H1 (cell line): ENCODE measurements around the gene ARHGEF19. TPM values are rescaled to one million over a fixed set of nuclear protein-coding genes. Genes with fewer than 3 reads are reported as not detected.

Experiments
- CTCF ChIA-PET: fragments of 300-600 bp; sonication (Branson Sonifier 250); formaldehyde crosslinking; loops from one replicate; lab custom pipeline; 2021; ENCODE audit not compliant: partially characterized antibody; lab: Charles Lee
- POLR2A ChIA-PET: fragments of 300-600 bp; sonication (Branson Sonifier 250); formaldehyde crosslinking; loops from one replicate; lab custom pipeline; 2021; ENCODE audit warnings: inconsistent platforms; ENCODE audit not compliant: partially characterized antibody; lab: Charles Lee
- DNase-seq, 2 experiments: peaks; one replicate each; pipeline versions ENCODE4 v3.0.0 to v3.0.0-alpha.2; 2010 to 2022; ENCODE audit warnings: low spot score in 2 of 2, low read depth in 1 of 2, mixed read lengths in 1 of 2
- FAIRE-seq: peaks from 2 replicates; lab custom pipeline; 2011; peaks lifted over from hg19 to GRCh38; lab: Jason Lieb, UNC
- H2AFZ ChIP-seq: 2 replicates; pipeline ENCODE4 v1.8.1; 2012; ENCODE audit warnings: low read length, inconsistent platforms
- H2AK5ac ChIP-seq: 2 replicates; pipeline ENCODE4 v1.6.1; 2013; ENCODE audit warnings: low read depth, low read length
- H2BK120ac ChIP-seq: replicated peaks from 2 replicates; pipeline ENCODE3; 2013; ENCODE audit warnings: low read depth, low read length, inconsistent platforms
- H2BK12ac ChIP-seq: 2 replicates; pipeline ENCODE4 v1.6.1; 2013; ENCODE audit warnings: low read depth, low read length
- H2BK15ac ChIP-seq: 2 replicates; pipeline ENCODE4 v1.6.1; 2013; ENCODE audit warnings: low read length
- H2BK20ac ChIP-seq: 2 replicates; pipeline ENCODE4 v1.6.1; 2013; ENCODE audit warnings: low read length
- H2BK5ac ChIP-seq: 2 replicates; pipeline ENCODE4 v1.6.1; 2013; ENCODE audit warnings: low read depth, low read length
- H3K14ac ChIP-seq: 2 replicates; pipeline ENCODE4 v1.6.1; 2013; ENCODE audit warnings: inconsistent platforms; ENCODE audit not compliant: insufficient read length
- H3K18ac ChIP-seq: 2 replicates; pipeline ENCODE4 v1.6.1; 2013; ENCODE audit warnings: low read length; ENCODE audit errors: extremely low read depth
- H3K23ac ChIP-seq: 2 replicates; pipeline ENCODE4 v1.6.1; 2013; ENCODE audit warnings: inconsistent platforms; ENCODE audit not compliant: insufficient read length
- H3K23me2 ChIP-seq: 2 replicates; pipeline ENCODE4 v1.6.1; 2013; ENCODE audit warnings: low read depth, low read length
- H3K27ac ChIP-seq: 2 replicates; pipeline ENCODE4 v1.6.1; 2011; ENCODE audit warnings: low read depth, low read length, inconsistent platforms
- H3K27me3 ChIP-seq, 4 experiments: replicated peaks in 1 of 4; 1 replicate in 1 of 4; 2 replicates in 3 of 4; pipeline versions ENCODE4 v1.6.1 to v1.8.1; 2011 to 2013; ENCODE audit warnings: low read length in 3 of 4, mild to moderate bottlenecking in 3 of 4, inconsistent platforms in 2 of 4, mixed read lengths in 2 of 4, moderate library complexity in 1 of 4; ENCODE audit not compliant: control insufficient read depth in 3 of 4, insufficient read depth in 3 of 4; ENCODE audit errors: extremely low read depth in 1 of 4
- H3K36me3 ChIP-seq, 4 experiments: 2 replicates each; pipeline versions ENCODE4 v1.6.1 to v1.8.1; 2011 to 2013; ENCODE audit warnings: mild to moderate bottlenecking in 4 of 4, low read length in 3 of 4, moderate library complexity in 2 of 4, control low read depth in 1 of 4, inconsistent platforms in 1 of 4; ENCODE audit not compliant: insufficient read depth in 4 of 4, control insufficient read depth in 2 of 4
- H3K4ac ChIP-seq: replicated peaks from 2 replicates; pipeline ENCODE3; 2013; ENCODE audit warnings: low read length, low read depth, mixed read lengths, inconsistent platforms; ENCODE audit not compliant: insufficient read length
- H3K4me1 ChIP-seq, 4 experiments: replicated peaks in 1 of 4; 1 replicate in 1 of 4; 2 replicates in 3 of 4; pipeline versions ENCODE4 v1.6.1 to v1.8.1; 2011 to 2013; ENCODE audit warnings: low read length in 3 of 4, inconsistent platforms in 2 of 4, mixed read lengths in 1 of 4; ENCODE audit not compliant: insufficient read depth in 4 of 4, control insufficient read depth in 3 of 4
- H3K4me2 ChIP-seq, 2 experiments: 2 replicates each; pipeline versions ENCODE4 v1.6.1 to v1.8.1; 2011 to 2013; ENCODE audit warnings: low read depth in 2 of 2, low read length in 2 of 2, control low read depth in 1 of 2, inconsistent platforms in 1 of 2, mild to moderate bottlenecking in 1 of 2; ENCODE audit not compliant: insufficient read depth in 1 of 2
- H3K4me3 ChIP-seq, 4 experiments: fragments of 200-600, 300-600 bp in 1 of 4; sonication (generic), shearing (Covaris generic), sonication (Bioruptor Twin) in 1 of 4; 2 replicates each; pipeline versions ENCODE4 v1.5.1 to v1.8.1; 2011 to 2016; ENCODE audit warnings: low read length in 4 of 4, low read depth in 3 of 4, control low read depth in 2 of 4, inconsistent platforms in 2 of 4, mild to moderate bottlenecking in 2 of 4, mixed read lengths in 1 of 4, moderate library complexity in 1 of 4; ENCODE audit not compliant: insufficient read depth in 2 of 4; ENCODE audit errors: extremely low read depth in 1 of 4
- H3K56ac ChIP-seq: replicated peaks from 2 replicates; pipeline ENCODE3; 2013; ENCODE audit warnings: low read depth, mild to moderate bottlenecking, mixed read lengths, low read length, inconsistent platforms; ENCODE audit not compliant: insufficient read length
- H3K79me1 ChIP-seq: 2 replicates; pipeline ENCODE4 v1.6.1; 2013; ENCODE audit warnings: low read depth, low read length, control low read depth
- H3K79me2 ChIP-seq, 2 experiments: 2 replicates each; pipeline versions ENCODE4 v1.6.1 to v1.8.1; 2012 to 2013; ENCODE audit warnings: low read length in 2 of 2, mild to moderate bottlenecking in 2 of 2, inconsistent platforms in 1 of 2; ENCODE audit not compliant: insufficient read depth in 2 of 2, control insufficient read depth in 1 of 2
- H3K9ac ChIP-seq, 4 experiments: replicated peaks in 1 of 4; 1 replicate in 1 of 4; 2 replicates in 3 of 4; pipeline versions ENCODE4 v1.6.1 to v1.8.1; 2011 to 2013; ENCODE audit warnings: low read depth in 3 of 4, low read length in 3 of 4, control low read depth in 2 of 4, mild to moderate bottlenecking in 2 of 4, moderate library complexity in 2 of 4, inconsistent platforms in 1 of 4; ENCODE audit errors: extremely low read depth in 1 of 4
- H3K9me3 ChIP-seq, 2 experiments: 2 replicates each; pipeline versions ENCODE4 v1.6.1 to v1.8.1; 2012 to 2013; ENCODE audit warnings: mild to moderate bottlenecking in 2 of 2, moderate library complexity in 2 of 2, control low read depth in 1 of 2, inconsistent platforms in 1 of 2, low read depth in 1 of 2, low read length in 1 of 2, mixed read lengths in 1 of 2; ENCODE audit not compliant: insufficient read depth in 2 of 2
- H4K20me1 ChIP-seq, 2 experiments: replicated peaks in 1 of 2; 2 replicates each; pipeline versions ENCODE3 to v1.8.1; 2011 to 2013; ENCODE audit warnings: inconsistent platforms in 2 of 2, low read length in 2 of 2, mild to moderate bottlenecking in 1 of 2; ENCODE audit not compliant: insufficient read depth in 2 of 2, control insufficient read depth in 1 of 2
- H4K5ac ChIP-seq: 2 replicates; pipeline ENCODE4 v1.6.1; 2013; ENCODE audit warnings: low read length, low read depth, mixed read lengths, inconsistent platforms; ENCODE audit not compliant: insufficient read length
- H4K8ac ChIP-seq: 2 replicates; pipeline ENCODE4 v1.8.0; 2013; ENCODE audit warnings: mild to moderate bottlenecking, moderate library complexity, low read length, inconsistent platforms; ENCODE audit not compliant: insufficient read depth; ENCODE audit errors: extremely low read depth
- H4K91ac ChIP-seq: replicated peaks from 2 replicates; pipeline ENCODE3; 2013; ENCODE audit warnings: low read length, mixed read lengths, inconsistent platforms; ENCODE audit not compliant: insufficient read length
- EP300 ChIP-seq, 2 experiments: IDR thresholded peaks; 1 replicate in 1 of 2; 2 replicates in 1 of 2; pipeline ENCODE4 v1.6.1; 2011 to 2012; ENCODE audit warnings: low read depth in 2 of 2, low read length in 2 of 2, mild to moderate bottlenecking in 2 of 2, borderline replicate concordance in 1 of 2, inconsistent platforms in 1 of 2, moderate library complexity in 1 of 2
- PHF8 ChIP-seq: fragments of 200-600 bp; sonication (generic); conservative IDR thresholded peaks from 2 replicates; pipeline ENCODE4 v1.7.1; 2012; ENCODE audit warnings: low read depth, mild to moderate bottlenecking, inconsistent platforms, low read length, moderate library complexity
- POU5F1 ChIP-seq: IDR thresholded peaks from 2 replicates; pipeline ENCODE4 v1.6.1; 2011; ENCODE audit warnings: low read depth, mild to moderate bottlenecking, low read length, moderate library complexity
- TCF12 ChIP-seq: IDR thresholded peaks from 2 replicates; pipeline ENCODE4 v1.6.1; 2011; ENCODE audit warnings: low read depth, mild to moderate bottlenecking, low read length
- WGBS, 2 experiments: shearing (Covaris generic) in 1 of 2; methylation state at CpG; one replicate each; pipeline versions ENCODE4 v1.1.6 to v1.1.7; 2013 to 2015; ENCODE audit warnings: low lambda C conversion rate in 2 of 2, mixed read lengths in 2 of 2, inconsistent platforms in 1 of 2, low coverage in 1 of 2, missing lambda C conversion rate in 1 of 2; ENCODE audit not compliant: insufficient replicate concordance in 2 of 2, insufficient coverage in 1 of 2, insufficient read length in 1 of 2; ENCODE audit errors: extremely low coverage in 1 of 2, missing lambda C conversion rate in 1 of 2; 5-methylcytosine and 5-hydroxymethylcytosine counted together
- polyA plus RNA-seq, 7 experiments: library from polyadenylated mRNA; depleted of rRNA in 3 of 7; stranded (reverse) in 5 of 7; unstranded in 2 of 7; fragments of >200 nt in 5 of 7; fragments of 200-250 nt in 2 of 7; gene quantifications; 1 replicate in 5 of 7; 2 replicates in 1 of 7; 4 replicates in 1 of 7; pipeline versions ENCODE4 v1.2.1 to v1.2.3, GENCODE V29; 2011 to 2013; ENCODE audit warnings: missing spikeins in 2 of 7, mixed read lengths in 2 of 7
- total RNA-seq: library from RNA; stranded (reverse); fragmentation: NEBNext Ultra II Directional; extraction: Animal tissue kit (Norgen Biotek cat#: 25700); gene quantifications from 2 replicates; pipeline ENCODE4 v1.2.1, GENCODE V29; 2021

ARHGEF19 gene
- total and polyA plus RNA-seq, 2 of the 8 experiments (the other 6 are each of a cell fraction or from before 2014, with no cell fraction given): 47.5 to 56.4 TPM

- Histone ChIP-seq H2BK12ac (no peak overlapping the region), H4K8ac (no peak overlapping the region), H3K27me3 (peaks cover 7 to 24% (median 21%) of the 10 kb centered on the region in 4 experiments), H3K4me3 (no peak overlapping the region), H3K4me1 (peaks cover 2 to 18% (median 4%) of the 10 kb centered on the region in 4 experiments; a peak in 6 of 7 replicates), H3K79me2 (no peaks in the 10 kb centered on the region), H3K4ac (no peak overlapping the region), H2AFZ (no peak overlapping the region), H3K9ac (no peak overlapping the region), H2BK20ac (no peak overlapping the region), H3K79me1 (no peaks in the 10 kb centered on the region; the same call in 1 of the 2 replicates), H2BK5ac (no peak overlapping the region), H3K23me2 (peaks cover 9% of the 10 kb centered on the region), H4K5ac (no peak overlapping the region), H3K9me3 (no peaks in the 10 kb centered on the region), H3K14ac (no peak overlapping the region), H2AK5ac (no peak overlapping the region), H3K4me2 (no peak overlapping the region), H3K23ac (no peak overlapping the region), H2BK15ac (no peak overlapping the region), H2BK120ac (no peak overlapping the region), H3K36me3 (no peaks in the 10 kb centered on the region), H4K91ac (no peak overlapping the region), H3K56ac (no peak overlapping the region), H3K27ac (no peak overlapping the region), H3K18ac (no peak overlapping the region), H4K20me1 (peaks cover 3 to 6% of the 10 kb centered on the region in 2 experiments)
- WGBS, 2 experiments: 93% methylated on average over 5 of the region's 5 CpGs; no CpG with 5 or more reads in 1 of the 2 experiments
- FAIRE-seq: no peak
- no peak for DNase-seq
- CTCF ChIA-PET: interaction anchor here (1.0 to 13.8 kb wide), 4 partner anchors 13 to 150 kb away, joined by 3 to 106 read pairs (median 4); no protein-coding TSS in a partner anchor
- POLR2A ChIA-PET: interaction anchor here (0.9 to 2.5 kb wide), 4 partner anchors 10 to 31 kb away, joined by 4 to 8 read pairs (median 6); partner anchors contain the start of gene ARHGEF19
- TF ChIP-seq EP300 (IDR thresholded peaks at IDR 0.05; ENCODE audit: borderline replicate concordance in 1 of 2, low read depth in 2 of 2, low read length in 2 of 2): no peak
- no peak for TF ChIP-seq PHF8
- TF ChIP-seq POU5F1: no peak
- TF ChIP-seq TCF12: no peak
Measured at GRCh38 chr1:16232316-16232710, 19.9 kb upstream of the ARHGEF19 start.
